ENCODE measurements around the gene CDC42SE1. TPM values are rescaled to one million over a fixed set of nuclear protein-coding genes. Genes with fewer than 3 reads are reported as not detected.
A peak's percentile ranks its signal among the peaks of the same experiment; 100 is the strongest.

Gene CDC42SE1
- total and polyA plus RNA-seq, 9 of the 15 experiments (the other 6 are each of a cell fraction or from before 2014, with no cell fraction given): 78.1 to 189 (median 114) TPM

- ATAC-seq: peak; percentile 83
- Histone ChIP-seq H3K9me1 (ENCODE audit: control insufficient read depth, insufficient read depth, low read length) (no peaks in the 10 kb centered on the region), H3K9me3 (replicated peaks; ENCODE audit: control insufficient read depth, insufficient read depth, low read depth, low read length) (no peaks in the 10 kb centered on the region), H3K36me3 (ENCODE audit: control insufficient read depth, insufficient read depth, low read length) (peaks cover 6% of the 10 kb centered on the region; the same call in 1 of the 3 replicates), H3K4me1 (replicated peaks in 1 of 2; ENCODE audit: control insufficient read depth in 2 of 2, insufficient read depth in 2 of 2, low read length in 2 of 2) (peaks cover 40 to 53% of the 10 kb centered on the region in 2 experiments), H4K20me1 (replicated peaks; ENCODE audit: control insufficient read depth, insufficient read depth, low read length) (no peaks in the 10 kb centered on the region), H3K27me3 (ENCODE audit: control insufficient read depth in 2 of 2, insufficient read depth in 2 of 2, low read length in 2 of 2) (no peaks in the 10 kb centered on the region), H3K9ac (ENCODE audit: insufficient read depth in 1 of 2, low read depth in 2 of 2, low read length in 2 of 2) (peak within 1 kb of the TSS; percentile 88), H3K4me3 (peak within 1 kb of the TSS; percentile 87), H3K4me2 (ENCODE audit: insufficient read depth, low read length) (peak within 1 kb of the TSS; percentile 100), H3K27ac (ENCODE audit: extremely low read depth, low read depth, low read length) (peak within 1 kb of the TSS; percentile 75), H3K79me2 (ENCODE audit: control insufficient read depth, insufficient read depth, low read length) (peaks cover 41% of the 10 kb centered on the region), H2AFZ (ENCODE audit: low read depth, low read length) (peak within 1 kb of the TSS; percentile 89)
- intact Hi-C loops (cut with micrococcal nuclease) (loop anchor here (2.0 to 5.0 kb wide), 3 partner anchors 28 to 66 kb away; partner anchors contain the start of genes CDC42SE1 and GABPB2), in situ Hi-C loops (cut with MboI) (no loop called here)
- FAIRE-seq: peak; percentile 87
- WGBS (ENCODE audit: insufficient coverage, low coverage, missing lambda C conversion rate): 0% methylated on average over 16 of the region's 18 CpGs
- POLR2A ChIA-PET: interaction anchor here (0.5 to 2.9 kb wide), 28 partner anchors 9 to 900 kb away, joined by 3 to 22 read pairs (median 3); partner anchors contain the start of genes ANXA9, CERS2 and MCL1
- TSS peak; percentile 62 for BruUV-seq (replicated peaks)
- peak; percentile 67 to 89 (median 76) for DNase-seq (ENCODE audit: extremely low read depth in 1 of 4, low spot score in 3 of 4)
- CTCF ChIA-PET (ENCODE audit: low intra/inter-chr PET ratio): interaction anchor here (0.6 to 1.9 kb wide), 3 partner anchors 10 to 750 kb away, joined by 3 to 12 read pairs (median 5); no protein-coding TSS in a partner anchor
- 0 out of 4 replicates have a peak, but pooled peaks have one; percentile 23 to 68 for TF ChIP-seq UBTF (IDR thresholded peaks at IDR 0.05; ENCODE audit: borderline replicate concordance in 1 of 2, low read depth in 2 of 2, low read length in 2 of 2)
- TF ChIP-seq AFF1 (IDR thresholded peaks at IDR 0.05; ENCODE audit: low read depth in 1 of 2, partially characterized antibody in 2 of 2): peak in 1 of 2 experiments; percentile 27
- TF ChIP-seq KDM1A (IDR thresholded peaks at IDR 0.05): no peak
- TF ChIP-seq RCOR1 (IDR thresholded peaks at IDR 0.05; ENCODE audit: borderline replicate concordance in 1 of 2, low read depth in 2 of 2, low read length in 2 of 2): peak in 1 of 2 experiments; percentile 59; a peak in 2 of 4 replicates
- TF ChIP-seq ZSCAN32 (CRISPR knock-in tag; IDR thresholded peaks at IDR 0.05): 0 out of 2 replicates have a peak, but pooled peaks have one; percentile 32
- no peak for TF ChIP-seq DNMT1 (IDR thresholded peaks at IDR 0.05)
- no peak for TF ChIP-seq ZBTB12 (CRISPR knock-in tag; IDR thresholded peaks at IDR 0.05)
Measured at GRCh38 chr1:151006327-151007052, 52.9 kb downstream of the CDC42SE1 start, which contains the start of gene MINDY1. Gene MINDY1 (minus strand): TSS chr1:151006902. CDS start chr1:151002617, 4,285 bp downstream.

Measured in K562 (cell line).